ENCODE measurements around the gene IL17F. TPM values are rescaled to one million over a fixed set of nuclear protein-coding genes. Genes with fewer than 3 reads are reported as not detected.

IL17F gene
- polyA plus RNA-seq, 1 donor = not detected

DNA sequence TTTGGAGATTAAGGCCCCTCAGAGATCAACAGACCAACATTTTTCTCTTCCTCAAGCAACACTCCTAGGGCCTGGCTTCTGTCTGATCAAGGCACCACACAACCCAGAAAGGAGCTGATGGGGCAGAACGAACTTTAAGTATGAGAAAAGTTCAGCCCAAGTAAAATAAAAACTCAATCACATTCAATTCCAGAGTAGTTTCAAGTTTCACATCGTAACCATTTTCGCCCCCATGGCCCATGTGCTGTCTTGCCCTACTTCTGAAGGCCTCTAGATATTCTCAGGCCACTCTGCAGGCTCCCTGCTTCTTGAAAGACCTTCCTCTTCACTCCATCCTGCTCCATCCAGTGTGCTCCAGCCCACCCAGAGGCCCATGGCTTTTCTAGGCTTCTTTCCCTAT lies 53.9 kb downstream of the IL17F start:
- DNase-seq (ENCODE audit: low read depth) = no peak

GRCh38 chr6:52189974-52190373 lies 54.3 kb downstream of the IL17F start:
- DNase-seq (ENCODE audit: low read depth) = no peak

DNA sequence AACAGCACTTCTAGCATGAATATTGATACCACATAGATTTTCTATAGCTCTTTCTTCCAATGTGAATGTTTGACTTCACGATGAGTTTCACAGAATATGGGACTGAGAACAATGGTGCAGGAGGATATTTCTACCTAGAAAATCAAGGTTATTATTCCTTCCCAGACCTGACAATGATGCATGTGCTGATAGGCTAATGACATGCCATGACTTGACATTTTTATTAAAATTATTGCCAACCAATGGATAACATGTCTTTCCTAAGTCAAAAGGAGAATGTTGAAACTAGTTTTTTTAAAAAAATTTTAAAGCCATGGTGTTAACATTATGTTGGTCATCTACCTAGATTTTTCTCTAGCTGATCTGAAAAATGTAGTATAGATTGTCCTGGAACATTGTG lies 57.2 kb downstream of the IL17F start:
- no peak for DNase-seq (ENCODE audit: low read depth)

Other genes starting within 250 kb of the IL17F start
- 4.3 TPM for gene PKHD1, start 156.9 kb downstream of the IL17F start, polyA plus RNA-seq (ENCODE audit: insufficient read length)
- not detected for gene IL17A, start 58.1 kb downstream of the IL17F start, polyA plus RNA-seq (ENCODE audit: insufficient read length)
- 35.2 TPM for gene MCM3, start 40.2 kb upstream of the IL17F start, polyA plus RNA-seq (ENCODE audit: insufficient read length)
- gene PAQR8, start 117.7 kb upstream of the IL17F start, polyA plus RNA-seq (ENCODE audit: insufficient read length) = 5.3 TPM
- gene EFHC1, start 175.8 kb upstream of the IL17F start, polyA plus RNA-seq (ENCODE audit: insufficient read length) = 17.0 TPM